GM12865 (cell line): Measurements from ENCODE around the gene SYT2.

Source experiments
- DNase-seq: peaks from one replicate; pipeline ENCODE4 v3.0.0; 2010; ENCODE audit warnings: low read depth
- H3K4me3 ChIP-seq: 2 replicates; pipeline ENCODE4 v1.5.1; 2011; ENCODE audit warnings: mild to moderate bottlenecking, low read depth, low read length, control low read depth
- CTCF ChIP-seq: IDR thresholded peaks from 2 replicates; pipeline ENCODE4 v1.5.1; 2011; ENCODE audit warnings: low read length, control low read depth, low read depth, inconsistent platforms; ENCODE audit not compliant: insufficient read depth; ENCODE audit errors: missing control alignments

The SYT2 gene

GRCh38 chr1:202694314-202694713 is 15.9 kb downstream of the SYT2 start:
- DNase-seq, result no peak
- no peak for TF ChIP-seq CTCF

GRCh38 chr1:202692959-202693555 is 17.2 kb downstream of the SYT2 start:
- peak; percentile 28 for TF ChIP-seq CTCF
- no peak overlapping the region for H3K4me3 ChIP-seq
- peak; percentile 71 for DNase-seq

More at GRCh38 chr1:202694314-202694713, 15.9 kb downstream of the SYT2 start:
- no peak overlapping the region for H3K4me3 ChIP-seq

GRCh38 chr1:202691816-202692215 is 18.4 kb downstream of the SYT2 start:
- no peak for TF ChIP-seq CTCF
- no peak overlapping the region for H3K4me3 ChIP-seq
- no peak for DNase-seq

GRCh38 chr1:202689493-202690342 is 20.5 kb downstream of the SYT2 start:
- no peak overlapping the region for H3K4me3 ChIP-seq
- DNase-seq, result no peak
- no peak for TF ChIP-seq CTCF

- no peak for TF ChIP-seq CTCF
- DNase-seq, result no peak
- no peak overlapping the region for H3K4me3 ChIP-seq
Measured at GRCh38 chr1:202689082-202689481, 21.2 kb downstream of the SYT2 start.

- no peak for DNase-seq
- no peak for TF ChIP-seq CTCF
- no peak overlapping the region for H3K4me3 ChIP-seq
Measured at GRCh38 chr1:202688401-202688800, 21.9 kb downstream of the SYT2 start.

GRCh38 chr1:202687798-202688197 is 22.5 kb downstream of the SYT2 start:
- no peak for DNase-seq
- H3K4me3 ChIP-seq, result no peak overlapping the region
- no peak for TF ChIP-seq CTCF
